Neural cell (in vitro differentiated cells): Measurements from ENCODE around the gene PLPP3. TPM values are rescaled to one million over a fixed set of nuclear protein-coding genes. Genes with fewer than 3 reads are reported as not detected.

Experiments
- H2AFZ ChIP-seq: fragments of 200-600, 300-800 bp; sonication (generic), shearing (Covaris generic); 2 replicates; pipeline ENCODE4 v1.6.0; 2014; ENCODE audit warnings: low read depth, mild to moderate bottlenecking, antibody characterized with exemption, low read length, moderate library complexity
- H3F3A ChIP-seq: fragments of 200-600 bp; shearing (Covaris generic); 2 replicates; pipeline ENCODE4 v1.6.1; 2016; ENCODE audit warnings: mild to moderate bottlenecking, moderate library complexity, mixed read lengths, antibody characterized with exemption, low read length; ENCODE audit not compliant: insufficient read depth, poor library complexity, severe bottlenecking
- H3K27ac ChIP-seq: fragments of 200-600, 300-800 bp; sonication (generic), shearing (Covaris generic); 2 replicates; pipeline ENCODE4 v1.5.1; 2014; ENCODE audit warnings: mild to moderate bottlenecking, low read length, moderate library complexity
- H3K27me3 ChIP-seq: fragments of 300-800, 200-600 bp; sonication (generic), shearing (Covaris generic); 2 replicates; pipeline ENCODE4 v1.6.0; 2014; ENCODE audit warnings: mild to moderate bottlenecking, low read depth, low read length, moderate library complexity; ENCODE audit not compliant: insufficient read depth
- H3K36me3 ChIP-seq: fragments of 300-800, 200-600 bp; sonication (generic), shearing (Covaris generic); 2 replicates; pipeline ENCODE4 v1.5.1; 2014; ENCODE audit warnings: mild to moderate bottlenecking, antibody characterized with exemption, low read length, moderate library complexity; ENCODE audit not compliant: insufficient read depth
- H3K4me2 ChIP-seq: fragments of 300-800, 200-600 bp; sonication (generic), shearing (Covaris generic); 2 replicates; pipeline ENCODE4 v1.6.0; 2014; ENCODE audit warnings: mild to moderate bottlenecking, low read length
- H3K4me3 ChIP-seq: fragments of 300-800, 200-600 bp; sonication (generic), shearing (Covaris generic); 2 replicates; pipeline ENCODE4 v1.5.1; 2014; ENCODE audit warnings: mild to moderate bottlenecking, low read length, moderate library complexity
- H3K79me2 ChIP-seq: fragments of 200-600 bp; shearing (Covaris generic); replicated peaks from 2 replicates; pipeline ENCODE4 v1.6.0; 2014; ENCODE audit warnings: mild to moderate bottlenecking, low read length, moderate library complexity; ENCODE audit not compliant: insufficient read depth
- H3K9ac ChIP-seq: fragments of 300-800, 200-600 bp; sonication (generic), shearing (Covaris generic); 2 replicates; pipeline ENCODE4 v1.6.1; 2016; ENCODE audit warnings: mild to moderate bottlenecking, low read length, mixed read lengths
- H3K9me2 ChIP-seq: fragments of 200-600 bp; shearing (Covaris generic); 2 replicates; pipeline ENCODE4 v1.6.1; 2016; ENCODE audit warnings: mild to moderate bottlenecking, low read length, mixed read lengths; ENCODE audit not compliant: insufficient read depth
- H3K9me3 ChIP-seq: fragments of 200-600, 300-800 bp; sonication (generic), shearing (Covaris generic); 2 replicates; pipeline ENCODE4 v1.6.1; 2016; ENCODE audit warnings: mild to moderate bottlenecking, mixed run types, low read length, moderate library complexity, mixed read lengths
- H4K20me1 ChIP-seq: fragments of 200-600 bp; shearing (Covaris generic); 2 replicates; pipeline ENCODE4 v1.6.1; 2016; ENCODE audit warnings: mild to moderate bottlenecking, mixed run types; ENCODE audit not compliant: insufficient read depth
- EP300 ChIP-seq: fragments of 450-650 bp; conservative IDR thresholded peaks from 2 replicates; pipeline ENCODE4 v1.6.1; 2014; ENCODE audit warnings: antibody characterized with exemption, mild to moderate bottlenecking, moderate library complexity; ENCODE audit not compliant: poor library complexity, severe bottlenecking
- EZH2 ChIP-seq: fragments of 200-600, 300-800 bp; shearing (Covaris generic), sonication (generic); IDR thresholded peaks from 2 replicates; pipeline ENCODE4 v1.6.1; 2014; ENCODE audit warnings: antibody characterized with exemption, low read length, borderline replicate concordance, mild to moderate bottlenecking; ENCODE audit not compliant: insufficient read depth, poor library complexity, severe bottlenecking
- MXI1 ChIP-seq: fragments of 450-650 bp; conservative IDR thresholded peaks from 2 replicates; pipeline ENCODE4 v1.6.1; 2014; ENCODE audit warnings: antibody characterized with exemption, mild to moderate bottlenecking; ENCODE audit not compliant: poor library complexity, severe bottlenecking
- POLR2AphosphoS5 ChIP-seq: IDR thresholded peaks from 2 replicates; pipeline ENCODE4 v1.6.1; 2012
- RAD21 ChIP-seq: fragments of 450-650 bp; conservative IDR thresholded peaks from 2 replicates; pipeline ENCODE4 v1.6.1; 2014; ENCODE audit warnings: antibody characterized with exemption, mild to moderate bottlenecking, moderate library complexity
- SMC3 ChIP-seq: fragments of 450-650 bp; conservative IDR thresholded peaks from 2 replicates; pipeline ENCODE4 v1.6.1; 2014; ENCODE audit warnings: antibody characterized with exemption, mild to moderate bottlenecking, moderate library complexity; ENCODE audit not compliant: poor library complexity
- TAF1 ChIP-seq: IDR thresholded peaks from 2 replicates; pipeline ENCODE4 v1.6.1; 2012; ENCODE audit warnings: low read depth
- polyA plus RNA-seq: library from polyadenylated mRNA; depleted of rRNA; stranded (reverse); fragments of >200 nt; gene quantifications from 2 replicates; pipeline ENCODE4 v1.2.3, GENCODE V29; 2014
- TF ChIP-seq, protein P1 (sequence below): fragments of 450-650 bp; IDR thresholded peaks from 2 replicates; pipeline ENCODE4 v1.5.1; 2014; ENCODE audit warnings: antibody characterized with exemption, mild to moderate bottlenecking, moderate library complexity; ENCODE audit not compliant: poor library complexity, severe bottlenecking
- TF ChIP-seq, protein P2 (sequence below): IDR thresholded peaks from 2 replicates; pipeline ENCODE4 v1.6.1; 2012; ENCODE audit warnings: borderline replicate concordance

The PLPP3 gene
- polyA plus RNA-seq, 1 donor from 2014 or later: 2.1 TPM

DNA sequence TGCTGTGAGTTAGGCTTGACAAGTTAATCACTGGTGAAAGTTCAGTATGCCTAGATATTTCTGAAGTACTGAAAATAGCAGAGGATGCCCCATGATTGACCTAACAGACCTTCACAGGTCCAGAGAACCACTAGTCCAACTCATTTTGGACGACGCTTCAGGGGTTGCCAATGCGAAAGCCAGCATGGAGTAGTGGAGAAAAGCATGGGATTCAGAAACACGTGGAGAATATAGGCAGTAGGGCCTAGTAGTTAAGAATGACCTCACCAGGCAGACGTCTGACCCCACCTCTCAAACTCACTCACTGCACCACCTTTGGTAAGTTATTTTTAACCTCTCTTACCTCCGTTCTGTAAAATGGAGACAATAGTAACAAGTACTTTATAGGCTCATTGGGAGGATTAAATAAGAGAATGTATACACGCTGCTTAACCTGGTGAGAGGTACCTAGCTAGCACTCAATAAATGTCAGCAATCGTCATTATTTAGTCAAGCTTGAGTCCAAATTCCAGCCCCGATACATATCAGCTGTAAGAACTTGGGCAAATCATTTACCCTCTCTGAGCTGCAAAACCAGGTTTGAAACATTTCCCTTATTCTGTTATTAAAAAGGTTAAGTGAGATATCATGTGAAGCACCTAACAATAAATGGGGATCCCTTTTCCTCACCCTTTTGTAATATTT is 13.2 kb downstream of the PLPP3 start:
- Histone ChIP-seq H3K9ac (no peak overlapping the region), H3K27me3 (no peaks in the 10 kb centered on the region), H3K4me2 (no peak overlapping the region), H3K79me2 (peaks cover 18% of the 10 kb centered on the region), H3K4me3 (no peak overlapping the region), H2AFZ (no peak overlapping the region), H3K27ac (no peak overlapping the region), H3K9me2 (no peaks in the 10 kb centered on the region), H3F3A (no peaks in the 10 kb centered on the region), H3K36me3 (no peaks in the 10 kb centered on the region), H4K20me1 (no peaks in the 10 kb centered on the region), H3K9me3 (no peaks in the 10 kb centered on the region)
- no peak for TF ChIP-seq RAD21
- no peak for TF ChIP-seq POLR2AphosphoS5
- no peak for TF ChIP-seq MXI1
- no peak for TF ChIP-seq EP300
- no peak for TF ChIP-seq EZH2
- TF ChIP-seq SMC3: no peak
- TF ChIP-seq, protein P1, sequence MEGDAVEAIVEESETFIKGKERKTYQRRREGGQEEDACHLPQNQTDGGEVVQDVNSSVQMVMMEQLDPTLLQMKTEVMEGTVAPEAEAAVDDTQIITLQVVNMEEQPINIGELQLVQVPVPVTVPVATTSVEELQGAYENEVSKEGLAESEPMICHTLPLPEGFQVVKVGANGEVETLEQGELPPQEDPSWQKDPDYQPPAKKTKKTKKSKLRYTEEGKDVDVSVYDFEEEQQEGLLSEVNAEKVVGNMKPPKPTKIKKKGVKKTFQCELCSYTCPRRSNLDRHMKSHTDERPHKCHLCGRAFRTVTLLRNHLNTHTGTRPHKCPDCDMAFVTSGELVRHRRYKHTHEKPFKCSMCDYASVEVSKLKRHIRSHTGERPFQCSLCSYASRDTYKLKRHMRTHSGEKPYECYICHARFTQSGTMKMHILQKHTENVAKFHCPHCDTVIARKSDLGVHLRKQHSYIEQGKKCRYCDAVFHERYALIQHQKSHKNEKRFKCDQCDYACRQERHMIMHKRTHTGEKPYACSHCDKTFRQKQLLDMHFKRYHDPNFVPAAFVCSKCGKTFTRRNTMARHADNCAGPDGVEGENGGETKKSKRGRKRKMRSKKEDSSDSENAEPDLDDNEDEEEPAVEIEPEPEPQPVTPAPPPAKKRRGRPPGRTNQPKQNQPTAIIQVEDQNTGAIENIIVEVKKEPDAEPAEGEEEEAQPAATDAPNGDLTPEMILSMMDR: no peak
- TF ChIP-seq TAF1: no peak
- TF ChIP-seq, protein P2, sequence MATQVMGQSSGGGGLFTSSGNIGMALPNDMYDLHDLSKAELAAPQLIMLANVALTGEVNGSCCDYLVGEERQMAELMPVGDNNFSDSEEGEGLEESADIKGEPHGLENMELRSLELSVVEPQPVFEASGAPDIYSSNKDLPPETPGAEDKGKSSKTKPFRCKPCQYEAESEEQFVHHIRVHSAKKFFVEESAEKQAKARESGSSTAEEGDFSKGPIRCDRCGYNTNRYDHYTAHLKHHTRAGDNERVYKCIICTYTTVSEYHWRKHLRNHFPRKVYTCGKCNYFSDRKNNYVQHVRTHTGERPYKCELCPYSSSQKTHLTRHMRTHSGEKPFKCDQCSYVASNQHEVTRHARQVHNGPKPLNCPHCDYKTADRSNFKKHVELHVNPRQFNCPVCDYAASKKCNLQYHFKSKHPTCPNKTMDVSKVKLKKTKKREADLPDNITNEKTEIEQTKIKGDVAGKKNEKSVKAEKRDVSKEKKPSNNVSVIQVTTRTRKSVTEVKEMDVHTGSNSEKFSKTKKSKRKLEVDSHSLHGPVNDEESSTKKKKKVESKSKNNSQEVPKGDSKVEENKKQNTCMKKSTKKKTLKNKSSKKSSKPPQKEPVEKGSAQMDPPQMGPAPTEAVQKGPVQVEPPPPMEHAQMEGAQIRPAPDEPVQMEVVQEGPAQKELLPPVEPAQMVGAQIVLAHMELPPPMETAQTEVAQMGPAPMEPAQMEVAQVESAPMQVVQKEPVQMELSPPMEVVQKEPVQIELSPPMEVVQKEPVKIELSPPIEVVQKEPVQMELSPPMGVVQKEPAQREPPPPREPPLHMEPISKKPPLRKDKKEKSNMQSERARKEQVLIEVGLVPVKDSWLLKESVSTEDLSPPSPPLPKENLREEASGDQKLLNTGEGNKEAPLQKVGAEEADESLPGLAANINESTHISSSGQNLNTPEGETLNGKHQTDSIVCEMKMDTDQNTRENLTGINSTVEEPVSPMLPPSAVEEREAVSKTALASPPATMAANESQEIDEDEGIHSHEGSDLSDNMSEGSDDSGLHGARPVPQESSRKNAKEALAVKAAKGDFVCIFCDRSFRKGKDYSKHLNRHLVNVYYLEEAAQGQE: no peak

DNA sequence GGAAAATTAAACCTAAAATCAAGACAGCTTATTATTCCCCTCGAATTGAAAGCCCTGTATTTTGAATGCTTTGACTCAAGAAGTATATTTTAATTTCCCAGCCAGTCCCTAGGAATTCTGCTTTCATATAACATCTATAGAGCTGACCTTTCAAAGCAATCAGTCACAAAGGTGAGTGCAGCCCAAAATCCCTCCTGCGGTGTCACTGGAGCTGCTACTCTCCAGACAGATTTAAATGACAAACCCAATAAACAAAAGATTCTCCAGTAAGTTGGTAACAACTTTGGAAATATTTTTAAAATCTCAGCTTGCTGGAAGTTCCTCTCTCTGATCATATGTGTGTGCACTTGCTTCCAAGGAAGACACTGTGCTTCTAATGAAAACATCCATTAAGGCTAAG is 14.7 kb downstream of the PLPP3 start:
- Histone ChIP-seq H3K9me2 (no peaks in the 10 kb centered on the region), H3F3A (no peaks in the 10 kb centered on the region), H3K27me3 (no peaks in the 10 kb centered on the region), H2AFZ (no peak overlapping the region), H3K27ac (no peak overlapping the region), H3K4me3 (no peak overlapping the region), H3K9me3 (no peaks in the 10 kb centered on the region), H3K36me3 (no peaks in the 10 kb centered on the region), H3K79me2 (peaks cover 16% of the 10 kb centered on the region), H4K20me1 (no peaks in the 10 kb centered on the region), H3K4me2 (no peak overlapping the region), H3K9ac (no peak overlapping the region)
- TF ChIP-seq POLR2AphosphoS5: no peak
- TF ChIP-seq, protein P2: no peak
- TF ChIP-seq, protein P1: no peak
- TF ChIP-seq EZH2: no peak
- no peak for TF ChIP-seq MXI1
- TF ChIP-seq SMC3: no peak
- no peak for TF ChIP-seq EP300
- no peak for TF ChIP-seq TAF1
- TF ChIP-seq RAD21: no peak
